ENCODE data around the gene DAPK3.

DNA sequence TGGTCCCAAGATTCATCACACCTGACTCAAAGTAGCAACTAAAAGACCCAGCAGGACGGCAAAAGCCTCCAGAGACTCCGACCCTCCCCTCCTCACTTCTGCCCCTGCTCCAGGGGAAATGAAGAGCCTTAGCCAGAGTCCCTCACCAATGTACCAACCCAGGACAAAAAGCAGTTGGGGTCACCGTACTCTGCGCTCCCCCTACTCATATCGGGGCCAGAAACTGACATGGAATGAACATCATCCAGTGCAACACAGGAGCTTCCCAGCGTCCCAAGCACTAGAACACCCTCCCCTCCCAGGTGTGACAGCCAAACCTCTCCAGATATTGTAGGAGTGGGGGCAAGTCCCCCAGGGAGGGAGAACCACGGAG is 12.6 kb upstream of the DAPK3 start:
- no peak for TF ChIP-seq CTCF (IDR thresholded peaks at IDR 0.05)
- no peak for TF ChIP-seq POLR2AphosphoS5 (IDR thresholded peaks at IDR 0.05; ENCODE audit: low read depth, low read length)
- no peak for TF ChIP-seq REST (IDR thresholded peaks at IDR 0.05; ENCODE audit: insufficient read depth in 1 of 2, low read depth in 2 of 2, low read length in 1 of 2)
- no peak for TF ChIP-seq TCF7L2 (IDR thresholded peaks at IDR 0.05; ENCODE audit: low read depth, low read length)
